ENCODE results near the gene PJVK. TPM values are rescaled to one million over a fixed set of nuclear protein-coding genes. Genes with fewer than 3 reads are reported as not detected.

The PJVK gene
- total and polyA plus RNA-seq, 2 of the 4 experiments (the other 2 are of a cell fraction), result 0.72 to 2.4 TPM

DNA sequence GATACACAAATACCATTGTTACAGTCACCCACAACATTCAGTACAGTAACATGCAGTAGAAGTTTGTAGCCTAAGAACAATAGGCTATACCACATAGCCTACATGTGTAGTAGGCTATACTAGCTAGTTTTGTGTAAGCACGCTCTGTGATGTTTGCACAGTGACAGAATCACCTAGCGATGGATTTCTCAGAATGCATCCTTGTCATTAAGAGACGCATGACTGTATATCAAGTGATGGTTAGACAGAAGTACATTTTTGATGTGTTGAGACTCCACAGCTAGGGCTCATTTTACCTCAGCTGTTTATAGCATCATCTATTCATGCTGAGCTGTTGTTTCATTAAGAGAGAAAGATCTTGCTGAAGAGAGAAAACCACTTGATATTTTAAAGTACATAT, 48.5 kb downstream of the PJVK start:
- Histone ChIP-seq H3K79me1 (ENCODE audit: low read depth in 1 of 2, low read length in 2 of 2) (peaks cover under 1 to 3% of the 10 kb centered on the region in 2 experiments; a peak in 1 of 4 replicates), H3K18ac (ENCODE audit: low read depth, low read length) (no peak overlapping the region), H3K9ac (ENCODE audit: low read depth, low read length) (no peak overlapping the region), H2BK5ac (ENCODE audit: low read depth, low read length, poor library complexity, severe bottlenecking) (no peak overlapping the region), H3K4ac (ENCODE audit: low read depth, low read length) (no peak overlapping the region), H2BK15ac (ENCODE audit: low read depth, low read length) (no peak overlapping the region), H3K27me3 (ENCODE audit: control insufficient read depth, insufficient read depth, low read length) (no peaks in the 10 kb centered on the region), H3K9me3 (ENCODE audit: control insufficient read depth, insufficient read depth, low read length) (no peaks in the 10 kb centered on the region), H3K23ac (ENCODE audit: low read depth, low read length) (no peak overlapping the region), H4K91ac (ENCODE audit: insufficient read depth, low read depth, low read length) (no peak overlapping the region), H3K56ac (ENCODE audit: extremely low read depth, insufficient read depth, low read length) (no peak overlapping the region), H2AK9ac (replicated peaks; ENCODE audit: low read depth, low read length, poor library complexity) (no peak overlapping the region), H2AFZ (replicated peaks; ENCODE audit: low read length, poor library complexity) (no peak overlapping the region), H2AK5ac (ENCODE audit: low read depth, low read length) (no peak overlapping the region), H4K20me1 (ENCODE audit: insufficient read depth, low read length) (no peaks in the 10 kb centered on the region), H3K9me1 (ENCODE audit: insufficient read depth, low read length) (no peaks in the 10 kb centered on the region), H3K4me2 (ENCODE audit: low read depth, low read length) (no peak overlapping the region), H2BK120ac (ENCODE audit: low read depth, low read length) (no peak overlapping the region), H2BK20ac (ENCODE audit: low read depth, low read length) (no peak overlapping the region), H3K4me3 (ENCODE audit: insufficient read depth, low read depth, low read length) (no peak overlapping the region), H4K5ac (ENCODE audit: low read depth, low read length) (no peak overlapping the region), H3K27ac (ENCODE audit: insufficient read depth, low read length) (no peak overlapping the region), H4K8ac (ENCODE audit: low read depth in 2 of 2, low read length in 2 of 2) (no peak overlapping the region), H3K14ac (replicated peaks; ENCODE audit: low read depth, low read length) (no peak overlapping the region), H3K36me3 (ENCODE audit: control insufficient read depth, insufficient read depth, low read length) (peaks cover 23% of the 10 kb centered on the region), H3K4me1 (ENCODE audit: control insufficient read depth, insufficient read depth, low read length) (no peaks in the 10 kb centered on the region)
- no TSS peak for BruUV-seq (replicated peaks)
- in situ Hi-C loops (cut with MboI; ENCODE audit: low sequenced_read_pairs) (no loop called here), intact Hi-C loops (cut with micrococcal nuclease) (no loop called here), dilution Hi-C loops (cut with HindIII; ENCODE audit: low sequenced_read_pairs, unreplicated experiment) (no loop called here)
- no peak for DNase-seq
- CTCF ChIA-PET, result no interaction called here
- no CpG with 5 or more reads among the region's 3 CpGs for WGBS, 2 experiments (ENCODE audit: extremely low coverage in 2 of 2, insufficient read length in 1 of 2)
- TF ChIP-seq NFE2L2 (IDR thresholded peaks at IDR 0.05; ENCODE audit: low read depth, low read length) (no peak), MAZ (IDR thresholded peaks at IDR 0.05; ENCODE audit: borderline replicate concordance, low read depth, low read length) (no peak)
- no peak for ATAC-seq (ENCODE audit: low read depth)
- POLR2A ChIA-PET (ENCODE audit: unreplicated experiment), result no interaction called here
